Retina (tissue), 1 donor: Measurements from ENCODE around the gene AOX1.
"Not testable (repeated sequence)": the region's sequence is repeated elsewhere in the genome, so short reads cannot be mapped to it uniquely, and the experiment has no call there.

Experiments
- DNase-seq: peaks from one replicate; pipeline ENCODE4 v3.0.0-alpha.2; 2016

The AOX1 gene

GRCh38 chr2:200670313-200670712, 84.5 kb downstream of the AOX1 start:
- DNase-seq: no peak

GRCh38 chr2:200670751-200671150, 84.9 kb downstream of the AOX1 start:
- DNase-seq: no peak

GRCh38 chr2:200673191-200673590, 87.4 kb downstream of the AOX1 start:
- DNase-seq: no peak

GRCh38 chr2:200674837-200675236, 89.0 kb downstream of the AOX1 start:
- DNase-seq: no peak

- DNase-seq: no peak
These were observed 91.4 kb downstream of the AOX1 start for GRCh38 chr2:200677171-200677570.

GRCh38 chr2:200677721-200678532, 92.1 kb downstream of the AOX1 start:
- no peak for DNase-seq

GRCh38 chr2:200679127-200679526, 93.3 kb downstream of the AOX1 start:
- DNase-seq: no peak

GRCh38 chr2:200679535-200679934, 93.7 kb downstream of the AOX1 start:
- no peak for DNase-seq

- DNase-seq: no peak
These were observed 95.9 kb downstream of the AOX1 start for GRCh38 chr2:200681697-200682096.

- not testable (repeated sequence) for DNase-seq
These were observed 96.6 kb downstream of the AOX1 start for GRCh38 chr2:200682407-200682806.

GRCh38 chr2:200687922-200688920, 102.4 kb downstream of the AOX1 start:
- DNase-seq: no peak

- no peak for DNase-seq
These were observed 103.3 kb downstream of the AOX1 start for GRCh38 chr2:200689115-200689514.

- no peak for DNase-seq
These were observed 108.1 kb downstream of the AOX1 start for GRCh38 chr2:200693836-200694470.

- no peak for DNase-seq
These were observed 109.4 kb downstream of the AOX1 start for GRCh38 chr2:200695191-200695590.

GRCh38 chr2:200695601-200696000, 109.8 kb downstream of the AOX1 start:
- no peak for DNase-seq

- no peak for DNase-seq
These were observed 112.4 kb downstream of the AOX1 start for GRCh38 chr2:200698217-200698616.

- DNase-seq: no peak
These were observed 113.5 kb downstream of the AOX1 start for GRCh38 chr2:200699310-200699709.

- DNase-seq: no peak
These were observed 115.0 kb downstream of the AOX1 start for GRCh38 chr2:200700856-200701255.

GRCh38 chr2:200702044-200702443, 116.2 kb downstream of the AOX1 start:
- DNase-seq: no peak

- no peak for DNase-seq
These were observed 116.9 kb downstream of the AOX1 start for GRCh38 chr2:200702646-200703118.

GRCh38 chr2:200703127-200703925, 117.5 kb downstream of the AOX1 start:
- DNase-seq: no peak
